NOMO-1 treated with DMSO at 0.1 percent for 48 hours (cell line): ENCODE results near the gene MTF2.
"Not testable (repeated sequence)": the region's sequence is repeated elsewhere in the genome, so short reads cannot be mapped to it uniquely, and the experiment has no call there.

Experiments
- DNase-seq: peaks from one replicate; lab custom pipeline; 2025; ENCODE audit not compliant: unreplicated experiment; lab: John Stamatoyannopoulos, UW

Gene MTF2

GRCh38 chr1:93078986-93079654 lies at the start of gene MTF2:
Gene MTF2, plus strand, starts transcription at chr1:93079283. Its CDS starts 244 bp downstream, at chr1:93079527.
- DNase-seq, result peak; percentile 90

GRCh38 chr1:93029317-93029716 lies 49.8 kb upstream of the MTF2 start:
- DNase-seq, result no peak

DNA sequence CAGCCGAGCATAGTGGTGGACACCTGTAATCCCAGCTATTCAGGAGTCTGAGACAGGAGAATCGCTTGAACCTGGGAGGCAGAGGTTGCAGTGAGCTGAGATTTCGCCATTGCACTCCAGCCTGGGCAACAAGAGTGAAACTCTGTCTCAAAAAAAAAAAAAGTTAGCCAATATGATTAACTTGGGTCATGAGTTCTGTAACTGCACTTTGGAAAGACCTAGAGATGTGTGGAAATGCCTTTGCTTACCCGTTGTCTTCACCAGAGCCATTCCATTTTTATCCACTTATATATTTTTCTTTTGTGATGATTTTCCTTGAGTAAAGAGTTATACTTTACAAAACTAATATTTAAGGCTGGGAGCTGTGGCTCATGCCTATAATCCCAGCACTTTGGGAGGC lies 48.9 kb upstream of the MTF2 start:
- DNase-seq, result not testable (repeated sequence)

DNA sequence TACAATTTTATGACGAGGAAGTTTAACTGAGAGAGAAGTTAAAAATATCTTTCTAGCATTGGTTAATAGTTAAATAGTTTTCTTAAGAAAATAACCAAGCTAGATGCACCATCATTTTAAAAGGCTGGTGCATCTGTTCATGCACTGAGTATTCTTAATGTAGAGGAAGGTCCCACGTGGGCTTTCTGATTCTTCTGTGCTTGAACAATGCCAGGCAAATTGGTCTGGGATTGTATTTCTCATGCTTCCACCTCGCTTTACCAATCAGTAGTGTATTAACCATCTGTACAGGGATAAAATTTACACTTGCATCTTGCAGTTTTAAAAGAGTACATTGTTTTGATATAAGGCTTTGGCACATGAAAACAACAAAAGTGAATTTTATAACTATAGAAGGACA lies 47.4 kb upstream of the MTF2 start:
- DNase-seq, result no peak

DNA sequence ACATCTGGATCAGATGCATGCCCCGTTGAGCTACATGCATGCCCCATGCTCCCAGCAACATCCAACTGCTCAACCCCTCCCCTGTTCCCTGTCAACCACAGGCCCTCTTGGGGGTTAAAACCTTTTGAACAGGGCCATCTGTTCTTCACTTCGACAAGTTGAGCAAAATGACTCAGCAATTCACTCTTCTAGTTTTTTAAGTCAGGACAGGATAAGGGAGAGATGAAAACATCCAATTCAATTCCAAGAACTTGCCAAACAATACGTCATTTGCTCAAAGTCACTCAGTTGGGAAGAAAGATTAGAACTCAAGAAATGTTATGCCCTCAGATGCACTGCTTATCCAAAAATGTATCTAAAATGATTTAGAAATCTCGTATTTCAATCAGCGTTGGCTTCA lies 46.1 kb upstream of the MTF2 start:
- DNase-seq, result no peak

DNA sequence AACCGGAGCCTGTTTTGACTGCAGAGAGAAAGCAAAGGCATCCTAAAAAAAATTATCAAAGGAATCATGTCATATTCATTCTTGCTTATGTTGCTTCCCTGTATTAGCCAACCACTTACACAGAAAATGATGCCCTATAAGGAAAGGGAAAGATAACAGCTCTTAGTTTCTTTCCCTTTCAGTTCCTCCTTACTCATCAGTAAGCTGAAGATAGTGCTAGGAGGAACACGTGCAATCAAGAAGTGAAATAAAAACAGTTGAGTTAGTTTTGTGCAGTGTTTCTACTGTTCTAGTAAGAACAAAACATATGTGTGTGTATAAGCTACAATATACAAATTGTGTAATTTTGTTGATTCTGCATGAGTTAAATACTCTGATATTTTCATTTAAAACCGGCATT lies 45.3 kb upstream of the MTF2 start:
- peak; percentile 82 for DNase-seq

DNA sequence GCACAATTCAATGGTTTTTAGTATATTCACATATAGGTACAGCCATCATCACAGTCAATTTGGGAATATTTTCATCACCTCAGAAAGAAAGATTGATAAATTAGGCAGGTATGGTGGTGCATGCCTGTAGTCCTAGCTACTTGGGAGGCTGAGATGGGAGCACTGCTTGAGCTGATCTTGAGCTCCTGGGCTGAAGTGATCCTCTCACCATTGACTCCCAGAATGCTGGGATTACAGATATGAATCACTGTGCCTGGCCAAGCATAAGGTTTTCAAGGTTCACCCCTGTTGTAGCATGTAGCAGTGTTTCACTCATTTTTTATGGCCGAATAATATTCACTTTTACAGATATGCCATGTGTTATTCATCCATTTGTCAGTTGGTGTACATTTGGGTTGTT lies 44.7 kb upstream of the MTF2 start:
- DNase-seq, result no peak

- no peak for DNase-seq
Observed at GRCh38 chr1:93036672-93037071, 42.4 kb upstream of the MTF2 start.

- peak; percentile 78 for DNase-seq
Observed at GRCh38 chr1:93042187-93043056, 36.7 kb upstream of the MTF2 start.

- DNase-seq, result no peak
Observed at GRCh38 chr1:93043057-93043557, 36.0 kb upstream of the MTF2 start.

DNA sequence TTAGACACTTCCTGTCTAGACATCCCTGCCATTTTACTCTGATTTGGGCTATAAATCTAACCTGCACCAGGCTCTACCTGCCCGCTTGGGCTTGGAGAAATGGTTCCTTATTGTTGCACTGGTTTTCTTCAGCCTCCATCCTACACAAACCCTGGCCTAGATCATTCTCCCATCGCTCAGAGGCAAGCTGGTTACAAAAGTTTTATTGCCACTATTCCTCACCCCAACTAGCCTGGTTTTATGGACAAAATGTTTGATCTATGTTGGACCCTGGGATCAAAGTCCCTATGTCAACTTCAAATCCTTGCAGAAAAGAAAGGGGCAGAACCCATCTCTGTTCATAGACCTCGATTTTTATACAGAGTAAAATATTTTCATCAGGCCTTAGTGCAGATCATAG lies 31.5 kb upstream of the MTF2 start:
- DNase-seq, result no peak

GRCh38 chr1:93051961-93052360 lies 27.1 kb upstream of the MTF2 start:
- no peak for DNase-seq

DNA sequence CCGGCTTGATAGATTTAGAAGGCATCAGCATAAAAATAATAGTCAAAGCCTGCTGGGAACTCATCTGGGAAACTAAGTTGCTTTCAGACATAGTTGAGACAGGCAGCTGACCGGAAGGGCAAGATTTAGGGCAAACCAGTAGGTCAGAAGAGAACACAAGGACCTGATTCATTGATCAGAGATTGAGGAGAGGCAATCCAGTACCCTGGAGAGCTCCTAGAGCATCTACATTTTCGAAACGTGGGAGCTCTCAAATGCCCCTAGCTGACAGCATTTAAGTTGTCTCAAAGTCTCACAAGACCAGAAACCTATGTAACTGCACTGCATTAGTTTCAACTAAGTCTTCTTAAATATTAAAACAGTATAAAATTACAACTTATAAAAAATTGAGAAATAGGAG lies 22.9 kb upstream of the MTF2 start:
- DNase-seq, result no peak

GRCh38 chr1:93056649-93057048 lies 22.4 kb upstream of the MTF2 start:
- DNase-seq, result no peak

DNA sequence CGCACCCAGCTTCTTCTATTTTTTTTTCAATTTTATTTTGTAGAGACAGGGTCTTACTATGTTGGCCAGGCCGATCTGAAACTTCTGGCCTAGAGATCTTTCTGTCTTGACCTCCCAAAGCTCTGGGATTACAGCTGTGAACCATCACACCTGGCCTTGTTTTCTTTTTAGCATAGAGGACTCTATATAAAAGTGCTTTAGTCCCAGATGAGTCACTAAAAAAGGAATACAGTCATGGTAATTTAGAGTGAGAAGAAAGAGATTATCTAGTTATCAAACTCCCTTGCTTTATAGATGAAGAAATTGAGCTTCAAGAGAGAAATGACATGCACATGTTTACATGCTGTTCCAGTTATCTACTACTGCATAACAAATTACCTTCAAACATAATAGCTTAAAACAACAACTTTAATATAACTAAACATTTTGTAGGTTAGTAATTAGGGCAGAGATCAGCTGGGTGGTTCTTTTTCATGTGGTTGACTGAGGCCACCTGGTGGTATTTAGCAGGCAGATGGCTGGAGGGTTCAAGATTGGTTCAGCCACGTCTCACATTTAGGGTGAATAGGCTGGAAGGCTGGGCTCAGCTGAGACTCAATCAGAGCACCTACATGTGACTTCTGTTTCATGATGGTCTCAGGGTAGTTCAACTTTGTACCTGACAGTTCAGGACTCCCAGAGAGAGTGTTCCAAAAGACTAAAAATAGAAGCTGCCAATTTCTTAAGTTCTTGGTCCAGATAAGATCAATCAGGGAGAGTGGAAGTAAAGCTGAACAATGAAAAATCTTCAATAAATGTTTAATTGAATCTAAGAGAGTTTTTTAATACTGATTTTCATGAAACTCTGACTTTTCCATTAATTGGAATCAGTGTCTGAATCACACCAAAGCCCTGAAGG lies 16.9 kb upstream of the MTF2 start:
- peak; percentile 63 for DNase-seq

DNA sequence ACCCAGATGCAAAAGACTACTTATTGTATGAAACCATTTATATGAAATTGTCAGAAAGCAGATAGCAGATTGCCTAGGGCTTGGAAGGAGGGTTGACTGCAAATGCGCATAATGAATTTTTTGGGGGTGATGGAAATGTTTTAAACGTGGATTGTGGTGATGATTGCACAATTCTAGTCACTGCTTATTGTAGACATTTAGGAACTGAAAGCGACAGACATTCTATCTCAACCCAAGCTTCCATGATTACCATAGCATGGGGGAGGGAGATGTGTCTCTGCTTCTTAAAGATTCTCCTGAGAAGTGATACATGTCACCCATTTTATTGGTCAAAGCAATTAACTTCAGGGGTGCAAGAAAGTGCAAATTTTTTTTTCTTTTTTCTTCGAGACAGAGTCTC lies 2.8 kb upstream of the MTF2 start:
- DNase-seq, result peak; percentile 92

GRCh38 chr1:93078203-93078602 lies 880 bp upstream of the MTF2 start:
- no peak for DNase-seq

DNA sequence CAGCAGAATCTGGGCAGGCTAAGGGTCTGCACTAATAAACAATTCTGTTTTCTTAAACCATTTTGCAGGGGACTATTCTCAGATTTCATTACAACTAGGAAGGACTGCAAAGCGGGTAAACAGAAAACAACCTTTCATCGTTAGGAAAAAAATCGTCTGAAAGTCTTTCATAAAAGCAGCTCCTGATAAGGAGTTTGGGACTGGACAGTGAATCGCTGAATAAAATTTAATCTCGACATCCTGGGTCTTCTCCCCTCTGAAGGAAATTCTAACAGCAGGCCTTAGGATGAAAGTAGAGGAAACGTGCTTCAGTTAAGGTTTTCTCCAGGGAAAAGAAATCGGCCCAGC lies 471 bp upstream of the MTF2 start:
- DNase-seq, result no peak

DNA sequence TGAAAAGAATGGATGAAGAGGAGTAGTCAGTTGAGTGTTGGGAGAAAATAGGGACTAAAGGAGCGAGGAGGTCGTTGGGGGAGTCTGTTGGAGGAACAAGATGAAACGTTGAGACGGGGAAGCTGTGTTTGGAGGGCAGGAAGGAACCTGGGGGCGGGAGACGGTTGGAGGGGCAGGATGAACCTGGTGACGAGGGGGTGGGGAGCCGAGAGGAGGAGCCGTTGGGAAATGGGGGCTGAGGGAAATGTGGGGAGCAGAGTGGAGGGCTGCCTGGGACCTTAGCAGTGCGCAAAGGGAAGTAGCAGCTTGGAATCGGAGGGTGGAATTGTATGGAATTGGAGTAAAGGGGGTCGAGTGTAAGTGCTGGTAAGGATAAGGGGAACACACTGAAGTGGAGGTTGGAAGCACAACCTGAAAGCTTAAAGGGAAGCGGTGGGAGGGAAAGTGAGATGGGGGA lies 630 bp downstream of the MTF2 start:
- peak; percentile 33 for DNase-seq

DNA sequence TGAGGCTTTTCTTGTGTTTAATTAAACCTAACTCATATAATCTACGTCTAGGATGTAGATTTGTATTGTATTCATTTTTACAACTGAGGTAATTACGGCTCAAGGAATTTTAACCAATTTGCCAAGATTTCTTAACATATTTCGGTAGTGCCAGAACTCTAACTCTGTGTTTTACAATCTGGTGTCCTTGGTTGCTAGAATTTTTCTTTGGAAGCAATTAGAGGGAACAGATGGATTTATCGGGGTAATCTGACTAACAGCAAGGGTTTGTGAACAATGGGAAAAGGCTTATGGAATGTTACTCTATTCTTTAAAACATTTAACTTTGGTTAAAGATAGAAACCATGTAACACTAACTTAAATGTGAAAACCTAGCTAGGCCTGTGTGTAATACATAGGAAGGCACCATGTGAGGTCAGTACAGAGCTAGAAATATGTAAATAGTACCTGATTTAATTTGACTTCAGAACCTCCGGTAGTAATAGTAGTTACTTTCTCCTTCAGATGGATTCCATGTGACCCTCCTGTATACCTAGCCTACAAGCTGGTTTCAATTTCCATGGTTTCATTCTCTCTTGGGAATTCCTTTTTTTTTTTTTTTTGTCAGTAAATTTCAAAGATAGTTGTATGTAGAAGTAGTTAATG lies 1.2 kb downstream of the MTF2 start:
- DNase-seq, result peak; percentile 80

DNA sequence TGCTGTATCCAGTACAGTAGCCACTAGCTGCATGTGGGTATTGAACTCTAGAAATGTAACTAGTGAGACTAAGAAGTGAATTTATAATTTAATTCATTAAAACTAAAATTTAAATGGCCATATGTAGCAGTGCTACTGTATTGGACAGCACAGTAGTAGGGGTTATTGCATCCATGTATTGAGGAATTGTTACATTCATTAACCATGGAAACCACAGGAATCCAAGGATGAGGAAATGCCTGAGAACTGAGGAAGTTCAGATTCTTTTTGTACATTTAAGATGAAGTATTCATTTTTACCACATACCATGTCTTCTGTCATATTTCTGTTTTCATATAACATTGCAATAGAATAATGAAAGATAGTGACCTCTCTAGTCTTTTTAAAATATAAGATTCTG lies 2.6 kb downstream of the MTF2 start:
- peak; percentile 38 for DNase-seq
